MM.1S (cell line): ENCODE measurements around the gene ZIC4.

Experiments used
- DNase-seq: peaks from one replicate; pipeline ENCODE4 v3.0.0-alpha.2; 2015
- H2AFZ ChIP-seq: fragments of 300-600 bp; sonication (generic); 2 replicates; pipeline ENCODE4 v1.6.0; 2016; ENCODE audit warnings: antibody characterized with exemption, low read length
- H3F3A ChIP-seq: fragments of 300-600 bp; sonication (generic); 2 replicates; pipeline ENCODE4 v1.6.1; 2016; ENCODE audit warnings: mild to moderate bottlenecking, antibody characterized with exemption, low read length, moderate library complexity, mixed read lengths; ENCODE audit not compliant: insufficient read depth
- H3K27ac ChIP-seq: fragments of 300-600 bp; sonication (generic); 2 replicates; pipeline ENCODE4 v1.5.1; 2016; ENCODE audit warnings: mild to moderate bottlenecking, low read length
- H3K27me3 ChIP-seq: fragments of 300-600 bp; sonication (generic); replicated peaks from 2 replicates; pipeline ENCODE4 v1.6.0; 2016; ENCODE audit warnings: low read length; ENCODE audit not compliant: insufficient read depth
- H3K36me3 ChIP-seq: fragments of 300-600 bp; sonication (generic); replicated peaks from 2 replicates; pipeline ENCODE4 v1.6.1; 2016; ENCODE audit warnings: mild to moderate bottlenecking, low read length, mixed read lengths; ENCODE audit not compliant: insufficient read depth
- H3K4me1 ChIP-seq: fragments of 300-600 bp; sonication (generic); 2 replicates; pipeline ENCODE4 v1.6.1; 2016; ENCODE audit warnings: low read length, mixed read lengths
- H3K4me2 ChIP-seq: fragments of 300-600 bp; sonication (generic); 2 replicates; pipeline ENCODE4 v1.6.0; 2016; ENCODE audit warnings: low read depth, low read length
- H3K4me3 ChIP-seq: fragments of 300-600 bp; sonication (generic); 2 replicates; pipeline ENCODE4 v1.5.1; 2016; ENCODE audit warnings: low read length, mixed read lengths
- H3K79me2 ChIP-seq: fragments of 300-600 bp; sonication (generic); 2 replicates; pipeline ENCODE4 v1.6.1; 2016; ENCODE audit warnings: mixed run types, low read length, mixed read lengths
- H3K9ac ChIP-seq: fragments of 300-600 bp; sonication (generic); 2 replicates; pipeline ENCODE4 v1.6.1; 2016; ENCODE audit warnings: low read length, mixed read lengths
- H3K9me2 ChIP-seq: fragments of 300-600 bp; sonication (generic); replicated peaks from 2 replicates; pipeline ENCODE4 v1.6.1; 2016; ENCODE audit warnings: mild to moderate bottlenecking, low read length, mixed read lengths; ENCODE audit not compliant: insufficient read depth
- H3K9me3 ChIP-seq: fragments of 300-600 bp; sonication (generic); replicated peaks from 2 replicates; pipeline ENCODE4 v1.6.1; 2016; ENCODE audit warnings: mild to moderate bottlenecking, low read length, mixed read lengths; ENCODE audit not compliant: insufficient read depth
- H4K20me1 ChIP-seq: fragments of 300-600 bp; sonication (generic); 2 replicates; pipeline ENCODE4 v1.6.1; 2016; ENCODE audit warnings: mild to moderate bottlenecking, low read length, moderate library complexity, mixed read lengths; ENCODE audit not compliant: insufficient read depth
- CTCF ChIP-seq: fragments of 300-600 bp; sonication (generic); IDR thresholded peaks from 2 replicates; pipeline ENCODE4 v1.5.1; 2016; ENCODE audit warnings: antibody characterized with exemption, low read length, mixed read lengths
- EZH2 ChIP-seq: fragments of 300-600 bp; sonication (generic); optimal IDR thresholded peaks from 2 replicates; pipeline ENCODE3; 2017; ENCODE audit warnings: low read depth, mild to moderate bottlenecking, antibody characterized with exemption, low read length, mixed read lengths
- EZH2phosphoT487 ChIP-seq: fragments of 300-600 bp; sonication (generic); IDR thresholded peaks from 2 replicates; pipeline ENCODE4 v1.6.1; 2018; ENCODE audit warnings: antibody characterized with exemption, low read length

Gene ZIC4

GRCh38 chr3:147356145-147356908 lies 50.0 kb downstream of the ZIC4 start:
- H3K4me1 ChIP-seq: no peaks in the 10 kb centered on the region
- H3K27me3 ChIP-seq: no peaks in the 10 kb centered on the region
- H3K9me2 ChIP-seq: no peaks in the 10 kb centered on the region
- no peak overlapping the region for H3K4me3 ChIP-seq
- H3K4me2 ChIP-seq: no peak overlapping the region
- H3K9me3 ChIP-seq: no peaks in the 10 kb centered on the region
- no peak overlapping the region for H2AFZ ChIP-seq
- no peaks in the 10 kb centered on the region for H3K79me2 ChIP-seq
- no peak for DNase-seq
- no peak overlapping the region for H3K9ac ChIP-seq
- no peaks in the 10 kb centered on the region for H4K20me1 ChIP-seq
- no peaks in the 10 kb centered on the region for H3K36me3 ChIP-seq
- no peaks in the 10 kb centered on the region for H3F3A ChIP-seq
- H3K27ac ChIP-seq: no peak overlapping the region
- TF ChIP-seq EZH2: no peak

- no peak for TF ChIP-seq EZH2phosphoT487
- Histone ChIP-seq H3K4me1 (no peaks in the 10 kb centered on the region), H3K36me3 (no peaks in the 10 kb centered on the region), H3K4me3 (no peak overlapping the region), H3F3A (no peaks in the 10 kb centered on the region), H3K9me3 (no peaks in the 10 kb centered on the region), H4K20me1 (no peaks in the 10 kb centered on the region), H2AFZ (no peak overlapping the region), H3K4me2 (no peak overlapping the region), H3K27me3 (no peaks in the 10 kb centered on the region), H3K9me2 (no peaks in the 10 kb centered on the region), H3K9ac (no peak overlapping the region), H3K27ac (no peak overlapping the region), H3K79me2 (no peaks in the 10 kb centered on the region)
- DNase-seq: no peak
Measured at GRCh38 chr3:147355753-147356090, 50.6 kb downstream of the ZIC4 start.

GRCh38 chr3:147355084-147355752 lies 51.1 kb downstream of the ZIC4 start:
- no peak for TF ChIP-seq EZH2phosphoT487
- TF ChIP-seq CTCF: no peak
- no peak for TF ChIP-seq EZH2
- H4K20me1 ChIP-seq: no peaks in the 10 kb centered on the region
- H3K9me2 ChIP-seq: no peaks in the 10 kb centered on the region
- H3K9ac ChIP-seq: no peak overlapping the region
- H3K79me2 ChIP-seq: no peaks in the 10 kb centered on the region
- H3K9me3 ChIP-seq: no peaks in the 10 kb centered on the region
- no peak overlapping the region for H2AFZ ChIP-seq
- H3K27ac ChIP-seq: no peak overlapping the region
- H3F3A ChIP-seq: no peaks in the 10 kb centered on the region
- H3K27me3 ChIP-seq: no peaks in the 10 kb centered on the region
- no peaks in the 10 kb centered on the region for H3K36me3 ChIP-seq
- no peak overlapping the region for H3K4me2 ChIP-seq
- DNase-seq: no peak
- no peaks in the 10 kb centered on the region for H3K4me1 ChIP-seq
- no peak overlapping the region for H3K4me3 ChIP-seq

GRCh38 chr3:147354623-147355022 lies 51.7 kb downstream of the ZIC4 start:
- Histone ChIP-seq H3K27me3 (no peaks in the 10 kb centered on the region), H3K4me3 (no peak overlapping the region), H3K9ac (no peak overlapping the region), H3K9me3 (no peaks in the 10 kb centered on the region), H3K4me1 (no peaks in the 10 kb centered on the region), H3K79me2 (no peaks in the 10 kb centered on the region), H3F3A (no peaks in the 10 kb centered on the region), H3K4me2 (no peak overlapping the region), H3K9me2 (no peaks in the 10 kb centered on the region), H3K27ac (no peak overlapping the region), H4K20me1 (no peaks in the 10 kb centered on the region), H3K36me3 (no peaks in the 10 kb centered on the region), H2AFZ (no peak overlapping the region)
- no peak for DNase-seq
- TF ChIP-seq EZH2: no peak
- no peak for TF ChIP-seq CTCF
- no peak for TF ChIP-seq EZH2phosphoT487
